Hippocampal formation (tissue), 2 donors: ENCODE results near the gene FADS6.
A peak's percentile ranks its signal among the peaks of the same experiment; 100 is the strongest.
"Not testable (repeated sequence)": the region's sequence is repeated elsewhere in the genome, so short reads cannot be mapped to it uniquely, and the experiment has no call there.

ENCODE experiments used
- DNase-seq, 2 donors: peaks; one replicate each; lab custom pipeline; 2025; lab: John Stamatoyannopoulos, UW

The FADS6 gene

DNA sequence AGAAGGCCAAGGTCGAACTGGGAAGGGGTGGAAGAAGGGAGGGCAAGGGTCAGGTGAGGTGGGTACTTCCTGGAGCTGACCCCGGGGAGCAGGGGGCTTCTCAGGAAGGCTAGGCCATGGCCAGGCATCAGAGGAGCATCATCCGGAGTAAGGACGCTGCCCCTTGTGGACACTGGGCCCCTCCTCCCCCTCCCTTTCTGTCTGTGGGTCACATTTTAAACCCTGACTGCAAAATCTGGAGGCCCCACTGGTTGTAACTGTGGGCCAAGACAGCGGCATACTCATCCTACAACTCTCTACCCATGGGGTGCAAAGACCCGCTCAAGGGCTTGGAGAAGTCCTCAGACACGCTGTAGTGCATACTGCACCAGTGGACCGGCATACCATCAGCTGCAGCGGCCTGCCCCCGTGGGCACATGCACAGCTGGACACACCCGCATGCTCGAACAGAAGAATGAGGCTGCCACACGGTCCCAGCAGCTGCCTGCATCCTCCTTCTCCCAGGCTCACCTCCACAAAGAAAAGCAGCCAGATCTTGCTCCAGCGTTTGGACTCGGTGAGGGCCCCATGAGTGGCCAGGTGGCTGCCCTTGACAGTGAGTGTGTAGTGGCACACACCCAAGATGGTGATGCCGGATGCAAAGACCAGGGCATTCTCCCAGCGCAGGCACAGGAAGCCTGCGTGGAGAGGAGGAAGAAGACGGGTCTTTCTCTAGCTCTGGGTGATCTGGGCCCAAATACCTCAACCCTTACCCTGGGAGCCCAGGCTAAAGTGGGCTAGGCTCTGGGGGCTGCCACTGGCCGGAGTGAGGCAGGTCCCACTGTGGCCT is 1.2 kb downstream of the FADS6 start:
- DNase-seq, result no peak

DNA sequence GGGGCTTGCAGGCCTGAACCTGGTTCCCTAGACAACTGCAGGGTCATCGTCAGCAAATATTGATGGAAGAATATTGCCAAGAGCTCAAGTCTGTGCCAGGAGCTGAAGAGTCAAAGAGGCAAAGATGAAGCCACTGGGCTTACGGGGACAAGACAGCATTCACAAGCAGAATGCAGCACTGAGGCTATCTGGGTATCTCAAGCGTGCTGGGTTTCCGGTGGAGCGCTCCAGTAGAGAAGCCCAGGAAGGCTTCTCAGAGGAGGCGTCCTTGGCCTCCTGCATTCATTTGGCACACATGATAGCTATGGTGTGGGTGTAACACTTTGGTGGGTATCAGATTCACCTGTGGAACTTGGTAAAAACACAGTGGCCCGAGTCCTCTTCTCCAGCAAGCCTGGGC is 2.9 kb downstream of the FADS6 start:
- DNase-seq, result no peak

DNA sequence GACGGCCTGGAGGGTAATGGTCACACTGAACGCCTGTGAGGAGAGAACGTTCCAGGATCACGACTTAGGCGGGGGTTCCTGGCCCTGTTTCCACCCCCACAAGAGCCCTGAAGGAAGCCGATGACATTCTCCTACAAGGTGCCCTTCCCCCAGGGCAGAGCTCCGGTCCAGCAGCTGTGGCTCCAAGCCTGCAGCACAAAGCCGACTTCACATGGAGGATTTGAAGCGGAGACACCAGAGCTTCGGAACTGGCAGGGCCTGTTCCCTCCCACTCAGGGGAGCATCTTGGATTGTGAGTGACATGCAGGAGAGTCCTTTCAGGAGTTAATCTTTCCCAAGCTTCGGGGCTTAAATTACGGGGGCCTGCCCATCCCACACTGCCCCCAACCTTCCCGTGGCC is 5.0 kb downstream of the FADS6 start:
- no peak for DNase-seq

DNA sequence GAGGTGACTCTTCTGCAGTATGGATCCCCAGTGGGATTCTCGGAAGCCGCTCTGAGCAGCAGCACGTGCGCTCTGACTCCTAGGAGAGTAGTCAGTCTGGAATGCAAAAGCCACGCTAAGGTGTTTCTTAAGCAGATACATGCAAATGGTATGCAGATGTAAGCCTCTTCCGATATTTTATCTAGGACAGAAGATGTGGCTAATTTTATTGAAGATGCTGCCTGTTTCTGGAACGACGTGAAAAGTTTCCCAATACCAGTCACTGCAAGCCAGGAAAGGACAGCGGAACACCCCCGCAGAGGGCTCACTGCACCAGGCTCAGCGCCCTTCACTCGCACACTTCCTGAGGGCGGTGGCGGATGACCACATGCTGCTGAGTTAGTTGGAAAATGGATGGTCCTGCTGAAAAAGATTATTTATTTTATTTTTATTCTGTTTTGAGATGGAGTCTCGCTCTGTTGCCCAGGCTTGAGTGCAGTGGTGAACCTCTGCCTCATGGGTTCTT is 10.1 kb downstream of the FADS6 start:
- DNase-seq, result no peak

DNA sequence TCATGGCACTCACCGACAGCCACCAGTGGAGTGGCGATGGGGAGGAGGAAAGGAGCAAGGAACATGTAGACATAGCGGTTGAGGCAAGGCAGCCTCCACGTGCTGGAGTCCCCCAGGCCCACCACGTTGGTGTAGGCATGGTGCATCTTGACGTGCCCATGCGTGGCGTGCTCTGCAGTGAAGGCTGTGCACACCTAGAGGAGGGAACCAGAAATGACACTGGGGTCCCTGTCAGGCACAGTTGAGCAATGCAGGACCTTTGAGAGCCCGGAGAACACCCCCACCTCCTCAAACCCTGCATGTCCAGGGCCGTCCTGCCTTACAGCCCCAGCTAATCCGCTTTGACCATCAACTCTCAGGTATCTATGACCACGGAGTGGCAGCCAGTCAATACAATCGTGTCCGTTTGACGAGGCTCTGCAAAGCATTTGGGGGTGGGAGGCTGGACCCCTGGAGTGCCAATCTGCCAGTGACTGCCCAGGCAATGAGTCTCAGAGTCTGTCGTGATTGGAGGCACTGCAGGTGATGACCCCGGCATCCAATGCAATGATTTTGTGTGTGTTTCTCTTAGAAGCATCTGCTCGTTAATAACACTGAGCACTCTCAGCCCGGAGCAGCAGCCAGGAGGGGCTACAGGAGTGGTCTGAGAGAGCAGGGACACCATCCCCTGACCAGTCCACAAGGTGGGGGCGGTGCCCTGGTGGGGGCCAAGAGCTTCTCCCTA is 10.8 kb downstream of the FADS6 start:
- DNase-seq, result no peak

DNA sequence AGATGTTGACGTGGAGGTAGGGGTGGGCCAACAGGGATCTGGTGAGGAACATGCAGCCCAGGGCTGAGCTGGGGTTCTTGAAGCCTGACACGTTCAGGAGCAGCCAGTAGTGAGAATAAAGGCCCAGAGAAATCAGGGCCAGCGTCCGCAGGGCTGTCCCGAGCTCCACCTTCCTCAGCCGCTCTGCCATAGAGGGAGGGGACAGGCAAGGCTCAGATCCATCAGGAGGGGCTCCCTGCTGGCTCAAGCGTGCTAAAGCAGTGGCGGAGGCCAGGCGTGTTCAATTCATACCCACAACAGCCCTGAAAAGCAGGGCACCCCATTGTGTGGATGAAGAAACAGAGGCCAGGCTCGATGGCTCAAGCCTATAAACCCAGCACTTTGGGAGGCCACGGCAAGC is 12.4 kb downstream of the FADS6 start:
- no peak for DNase-seq

DNA sequence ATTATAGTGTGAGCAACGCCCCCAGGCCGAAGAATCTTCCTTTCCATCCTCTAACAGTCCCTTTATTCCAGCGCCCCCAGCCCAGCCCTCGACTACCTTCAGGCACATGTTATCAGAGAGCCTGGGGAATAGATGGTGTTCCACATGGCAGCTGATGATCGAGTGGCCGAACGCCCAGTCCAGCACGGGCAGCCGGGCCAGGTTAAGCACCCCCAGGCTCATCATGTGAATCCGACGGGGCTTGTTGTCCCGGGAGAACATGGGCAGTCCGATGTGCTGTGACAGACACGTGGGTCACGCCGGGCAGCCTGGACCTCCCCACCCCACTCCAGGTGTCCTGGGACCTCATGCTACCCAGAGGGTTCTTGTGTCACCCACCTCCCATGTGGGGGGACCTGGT is 14.1 kb downstream of the FADS6 start:
- no peak for DNase-seq

DNA sequence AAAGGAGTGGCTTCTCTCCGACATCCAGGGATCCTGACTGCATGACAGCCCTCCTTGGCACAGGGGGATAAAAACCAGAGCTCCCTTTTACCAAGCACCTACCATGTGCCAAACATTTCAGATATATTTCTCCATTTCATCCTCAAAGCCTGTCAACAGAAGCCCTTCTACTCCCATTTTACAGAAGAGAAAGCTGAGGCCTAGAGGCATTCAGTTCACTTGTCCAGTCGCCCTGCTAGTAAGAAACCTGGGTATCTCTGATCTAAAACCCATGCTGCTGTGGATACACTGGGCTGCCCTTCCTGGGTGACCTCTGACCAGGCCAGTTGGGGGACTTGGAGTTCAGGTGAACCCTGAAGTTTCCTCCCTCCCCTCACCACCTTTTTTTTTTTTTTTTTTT is 14.8 kb downstream of the FADS6 start:
- no peak for DNase-seq

DNA sequence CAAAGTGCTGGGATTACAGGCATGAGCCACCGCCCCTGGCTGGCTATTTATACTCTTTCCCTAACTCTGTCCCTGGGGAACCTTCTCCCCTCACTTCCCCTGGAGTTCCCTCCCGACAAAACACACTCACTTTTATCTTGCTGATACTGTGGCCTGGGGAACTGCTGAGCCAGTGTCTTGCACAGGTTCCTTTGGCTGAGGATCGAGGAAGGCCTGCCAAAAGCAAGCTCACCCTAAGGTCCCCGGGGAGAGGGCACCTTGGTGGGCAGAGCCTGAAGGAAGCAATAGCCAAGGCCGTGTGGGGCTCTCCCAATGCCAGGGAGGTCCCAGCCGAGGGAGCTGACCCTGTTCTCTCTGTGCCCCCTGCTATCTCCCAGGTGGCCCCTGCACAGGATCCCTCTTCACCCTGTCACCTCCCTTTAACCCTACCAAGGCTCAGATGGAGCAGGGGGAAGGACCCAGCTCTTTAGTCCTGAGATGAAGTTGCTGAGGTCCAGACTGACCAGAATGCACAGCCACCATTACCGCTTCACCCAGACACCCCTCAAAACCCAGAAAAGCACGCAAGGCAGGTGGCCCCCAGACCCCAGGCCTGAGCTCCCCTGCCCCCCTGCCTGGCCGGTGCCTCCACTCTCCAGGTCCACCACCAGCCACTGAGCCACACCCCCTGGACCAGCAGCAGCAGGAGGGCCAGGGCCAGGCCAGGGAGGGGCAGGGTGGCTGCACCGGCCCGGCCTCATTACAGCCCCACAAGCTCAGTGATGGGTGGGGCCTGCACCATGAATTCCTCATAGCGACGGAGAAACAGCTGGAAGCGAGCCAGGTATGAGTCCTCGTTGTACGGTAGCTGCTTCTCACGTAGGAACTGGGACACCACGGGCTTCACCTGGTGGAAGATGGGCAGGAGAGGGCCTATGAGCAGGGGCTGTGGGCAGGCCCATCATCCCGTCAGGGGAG is 15.6 kb downstream of the FADS6 start:
- no peak for DNase-seq

DNA sequence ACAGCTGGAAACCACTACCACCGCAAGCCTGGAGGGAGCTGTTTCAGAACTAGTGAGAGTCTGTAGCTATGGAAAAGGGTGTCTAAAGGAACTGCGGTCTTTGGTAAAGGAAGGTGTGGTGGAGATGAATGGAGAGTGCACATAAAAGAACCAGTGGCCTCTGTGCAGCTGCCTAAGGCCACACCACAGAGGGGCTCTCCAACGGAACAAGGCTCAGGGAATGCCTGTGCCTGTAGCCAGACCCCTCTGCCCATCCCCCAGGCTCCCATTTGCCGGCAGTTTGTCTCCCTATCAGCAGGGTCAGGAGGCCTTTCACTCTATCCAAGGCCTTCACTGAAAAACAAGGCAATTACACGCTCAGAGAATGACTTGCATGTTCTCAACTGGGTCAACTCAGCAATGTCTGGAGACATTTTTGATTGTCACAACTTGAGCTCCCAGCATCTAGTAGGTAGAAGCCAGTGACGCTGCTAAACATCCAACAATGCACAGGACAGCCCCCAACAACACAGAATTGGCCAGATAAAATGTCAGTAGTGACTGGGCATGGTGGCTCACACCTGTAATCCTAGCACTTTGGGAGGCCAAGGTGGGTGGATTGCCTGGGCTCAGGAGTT is 17.3 kb downstream of the FADS6 start:
- DNase-seq, result no peak

DNA sequence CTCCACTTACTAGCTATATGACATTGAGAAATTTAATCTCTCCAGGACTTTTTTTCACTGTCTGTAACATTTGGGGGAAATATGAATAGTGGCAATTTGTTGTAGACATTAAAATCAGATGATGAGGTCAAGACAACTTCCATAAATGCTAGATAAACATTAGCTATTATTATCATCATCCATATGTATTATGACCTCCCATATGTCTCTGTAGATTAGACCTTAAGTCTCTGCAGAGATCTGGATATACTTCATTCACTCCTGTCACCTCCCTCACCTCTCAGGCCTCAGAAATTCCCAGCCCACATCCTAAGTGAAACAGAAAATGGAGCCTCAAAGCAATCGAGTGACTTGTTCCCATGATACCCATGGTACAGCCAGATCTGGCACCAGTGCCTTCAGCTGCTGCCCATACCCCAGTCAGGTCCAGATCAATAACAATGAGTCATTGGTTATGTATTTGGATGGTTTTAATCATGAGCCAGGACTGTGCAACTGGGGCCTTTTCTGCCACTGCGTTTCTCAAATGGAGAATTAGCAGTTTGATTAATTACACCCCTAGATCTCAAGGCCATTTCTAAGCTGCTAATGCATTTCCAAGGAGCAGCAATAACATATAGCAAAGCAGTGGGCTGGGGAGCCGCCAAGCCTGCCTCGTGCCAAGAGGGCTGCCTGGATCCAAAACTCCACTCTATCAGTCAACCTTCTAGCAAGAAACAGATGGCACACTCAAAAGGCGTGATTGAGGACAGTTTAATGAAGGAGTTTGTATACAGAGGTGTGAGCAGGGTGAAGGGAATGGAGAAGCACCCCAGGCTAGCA is 18.1 kb downstream of the FADS6 start:
- no peak for DNase-seq

DNA sequence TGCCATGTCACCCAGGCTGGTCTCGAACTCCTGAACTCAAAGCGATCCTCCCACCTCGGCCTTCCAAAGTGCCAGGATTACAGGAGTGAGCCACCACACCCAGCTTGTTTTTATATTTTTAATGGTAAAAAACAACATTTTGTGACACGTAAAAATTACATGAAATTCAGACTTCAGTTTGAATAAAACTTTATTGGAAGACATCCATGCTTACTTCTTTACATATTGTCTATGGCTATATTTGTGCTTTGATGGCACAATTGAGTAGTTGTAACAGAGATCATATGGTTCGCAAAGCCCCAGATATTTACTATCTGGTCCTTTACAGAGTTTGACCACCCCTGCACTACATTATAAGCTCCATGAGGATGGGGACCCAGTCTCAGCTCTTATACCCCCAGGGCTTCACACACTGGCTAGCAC is 18.8 kb downstream of the FADS6 start:
- DNase-seq, result no peak

DNA sequence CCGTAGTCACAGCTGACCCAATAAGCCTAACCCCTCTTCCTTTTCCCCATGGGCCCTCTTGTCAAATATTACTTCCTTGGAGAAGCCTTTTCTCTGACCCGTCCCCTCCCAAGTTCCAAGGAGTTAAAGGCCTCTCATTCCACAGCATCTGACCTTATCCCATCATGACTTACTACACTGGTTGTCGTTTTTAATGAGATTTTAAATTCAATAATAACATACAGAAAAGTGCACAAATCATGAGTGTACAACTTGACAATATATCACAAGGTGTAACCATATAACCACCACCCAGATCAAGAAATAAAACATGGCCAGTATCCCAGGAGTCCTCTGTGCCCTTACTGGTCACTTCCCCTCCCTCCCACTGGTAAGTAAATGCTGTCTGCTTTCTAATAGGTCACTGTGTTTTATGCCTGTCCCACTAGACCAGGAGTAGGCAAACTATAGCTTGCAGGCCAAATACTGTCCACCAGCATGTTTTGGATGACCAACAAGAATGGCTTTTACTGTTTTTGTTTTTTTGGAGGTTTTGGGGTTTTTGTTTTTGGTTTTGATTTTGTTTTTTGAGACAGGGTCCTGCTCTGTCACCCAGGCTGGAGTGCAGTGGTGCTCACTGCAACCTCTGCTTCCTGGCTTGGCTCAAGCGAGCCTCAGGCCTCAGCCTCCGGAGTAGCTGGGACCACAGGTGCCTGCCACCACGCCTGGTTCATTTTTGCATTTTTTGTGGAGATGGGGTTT is 19.4 kb downstream of the FADS6 start:
- DNase-seq, result no peak

DNA sequence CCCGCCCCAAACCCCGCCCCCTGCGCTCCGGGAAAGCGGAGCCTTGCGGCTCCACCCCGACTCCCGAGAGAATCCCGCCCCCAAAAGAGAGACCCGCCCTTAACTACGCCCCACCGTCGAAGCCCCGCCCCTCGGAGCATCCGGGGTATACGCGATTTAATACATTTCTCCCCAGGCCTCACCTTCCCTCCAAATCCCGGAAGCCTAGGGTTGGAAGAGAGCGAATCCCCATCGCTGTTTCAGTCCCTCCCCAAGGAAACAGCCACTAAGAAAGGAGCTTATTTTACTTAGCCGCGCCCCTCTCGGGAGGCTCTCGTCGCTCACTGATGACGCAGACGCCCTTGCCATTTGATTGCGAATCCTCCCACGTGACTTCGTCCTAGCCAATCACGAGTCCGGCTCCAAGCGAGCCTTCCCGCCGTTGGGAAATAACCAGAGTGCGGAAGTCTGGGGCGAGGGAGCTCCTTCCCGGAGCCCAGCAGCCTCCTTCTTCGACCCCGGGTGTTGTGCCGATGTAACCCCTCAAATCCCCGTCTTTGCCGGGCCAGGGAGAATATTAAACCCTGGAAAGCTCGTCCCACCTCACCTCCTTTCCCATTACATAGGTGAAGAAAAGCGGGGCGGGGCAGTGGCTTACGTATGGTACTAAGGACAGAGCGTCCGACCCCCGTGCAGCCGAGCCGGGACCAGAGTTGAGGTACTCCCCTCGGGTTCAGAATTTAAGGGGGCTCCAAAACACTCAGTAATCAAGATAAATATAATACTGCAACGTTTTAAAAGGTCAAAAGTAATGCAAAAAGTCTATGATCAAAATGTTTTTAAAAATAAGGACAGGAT is 20.2 kb downstream of the FADS6 start:
- DNase-seq, result peak; percentile 100

DNA sequence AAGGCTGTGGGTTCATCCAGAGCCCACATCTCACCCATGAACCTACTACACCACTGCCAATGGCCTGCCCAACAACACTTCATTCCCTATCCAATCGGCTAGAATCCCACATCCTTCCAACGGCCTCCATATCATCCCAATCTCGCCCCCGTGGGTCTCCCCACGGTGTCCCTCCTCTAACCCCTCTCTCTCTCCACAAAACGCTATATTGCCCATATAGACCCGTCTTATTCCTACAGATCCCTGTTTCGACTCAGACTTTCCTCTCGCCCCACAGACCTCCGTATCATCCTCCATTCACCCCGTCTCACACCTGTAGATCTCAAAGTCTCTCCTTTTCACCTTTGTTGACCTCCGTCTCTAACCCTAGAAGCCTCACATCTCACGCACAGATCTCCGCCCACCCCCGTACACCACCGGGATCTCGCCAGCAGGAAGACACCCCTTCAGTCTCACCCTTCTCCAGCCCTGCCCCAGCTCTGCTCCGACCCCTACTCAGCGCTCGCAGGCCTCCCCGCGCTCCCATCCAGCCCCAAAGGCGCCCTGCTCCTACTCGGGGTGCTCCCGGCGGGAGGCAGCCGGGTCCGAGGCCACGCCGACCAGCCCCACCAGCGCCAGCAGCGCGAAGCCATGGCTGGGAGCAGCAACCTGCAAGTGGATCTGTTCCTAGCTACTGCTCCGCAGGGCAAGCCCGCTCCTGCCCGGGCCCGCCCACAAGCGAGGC is 21.0 kb downstream of the FADS6 start, which contains the start of gene FDXR:
Gene FDXR (minus strand): TSS at position 682 of the 724 bp plus-strand sequence. CDS start 50 bp downstream, at position 632.
- no peak for DNase-seq

DNA sequence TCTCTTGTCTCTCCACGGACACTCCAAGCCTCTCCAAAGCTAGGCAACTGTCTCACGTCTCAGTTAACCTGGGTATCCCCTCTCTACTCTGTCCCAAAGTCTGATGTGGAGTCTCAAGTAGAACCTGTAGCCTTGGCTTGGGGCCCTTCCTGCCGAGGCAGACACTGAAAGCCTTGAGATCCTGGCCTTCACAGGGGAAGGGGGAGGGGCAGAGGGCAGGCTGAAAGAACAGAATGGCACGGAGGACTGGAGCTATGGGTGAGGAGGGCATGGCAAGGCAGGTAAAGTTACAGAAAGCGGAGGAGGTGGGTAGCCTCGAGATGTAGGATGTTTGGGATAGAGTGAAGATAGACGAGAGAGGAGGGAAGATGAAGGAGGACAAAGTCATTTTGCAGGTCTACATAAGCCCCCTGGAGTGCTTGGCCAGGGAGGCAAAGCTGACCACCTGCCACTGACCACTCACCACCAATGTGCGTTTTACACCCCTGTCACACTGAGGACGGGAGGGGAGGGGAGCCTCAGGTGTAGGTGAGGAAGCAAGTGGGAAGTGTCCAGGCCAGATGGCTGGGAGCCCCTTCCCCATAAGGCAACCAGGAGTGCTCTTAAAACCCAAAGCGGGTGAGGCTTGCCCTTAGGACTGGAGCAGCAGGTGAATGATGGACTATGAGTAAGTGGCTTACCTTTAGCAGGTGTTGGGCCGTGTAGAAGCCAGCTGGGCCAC is 21.9 kb downstream of the FADS6 start:
- no peak for DNase-seq

DNA sequence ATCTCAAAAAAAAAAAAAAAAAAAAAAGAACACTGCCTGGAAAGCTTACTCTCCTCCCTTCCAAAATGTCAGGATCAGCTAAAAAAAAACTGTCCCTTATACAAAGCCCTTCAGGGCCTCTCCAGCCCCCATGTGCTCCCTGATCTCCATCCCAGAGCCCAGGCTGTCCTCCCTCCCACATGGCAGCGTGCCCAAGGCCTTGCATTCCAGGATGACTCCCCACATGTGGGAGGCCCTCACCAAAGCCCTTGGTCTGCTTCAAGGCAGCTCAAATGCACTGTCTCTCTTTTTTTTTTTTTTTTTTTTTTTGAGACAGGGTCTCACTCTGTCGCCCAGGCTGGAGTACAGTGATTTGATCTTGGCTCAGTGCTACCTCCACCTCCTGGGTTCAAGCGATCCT is 22.9 kb downstream of the FADS6 start:
- no peak for DNase-seq

DNA sequence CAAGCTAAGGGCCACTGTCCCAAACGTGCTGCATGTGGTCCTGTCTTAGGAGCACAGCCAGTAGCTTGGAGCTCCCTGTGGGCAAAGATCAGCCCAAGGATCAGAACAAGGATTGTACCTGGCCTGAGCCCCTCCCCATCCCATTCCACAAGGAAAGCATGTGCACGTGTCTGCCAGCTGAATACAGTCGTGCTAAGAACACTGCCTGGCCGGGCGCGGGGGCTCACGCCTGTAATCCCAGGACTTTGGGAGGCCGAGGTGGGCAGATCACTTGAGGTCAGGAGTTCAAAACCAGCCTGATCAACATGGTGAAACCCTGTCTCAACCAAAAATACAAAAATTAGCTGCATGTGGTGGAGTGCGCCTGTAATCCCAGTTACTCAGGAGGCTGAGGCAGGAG is 23.4 kb downstream of the FADS6 start:
- DNase-seq, result not testable (repeated sequence)
